SU-DHL-6 (cell line): ENCODE results near the gene DHTKD1.

Experiments
- H2AFZ ChIP-seq: fragments of 200-600 bp; sonication (generic); 2 replicates; pipeline ENCODE4 v1.6.1; 2014; ENCODE audit warnings: low read depth, mild to moderate bottlenecking, moderate library complexity, mixed read lengths, antibody characterized with exemption, low read length; ENCODE audit not compliant: severe bottlenecking
- H3F3A ChIP-seq: fragments of 200-600 bp; shearing (Covaris generic); 2 replicates; pipeline ENCODE4 v1.6.0; 2016; ENCODE audit warnings: antibody characterized with exemption, mild to moderate bottlenecking; ENCODE audit not compliant: insufficient read depth
- H3K27ac ChIP-seq: fragments of 200-600 bp; sonication (generic); 2 replicates; pipeline ENCODE4 v1.5.1; 2016; ENCODE audit warnings: low read depth, mild to moderate bottlenecking, low read length, moderate library complexity, mixed read lengths
- H3K27me3 ChIP-seq: fragments of 200-600 bp; sonication (generic), shearing (Covaris generic); 2 replicates; pipeline ENCODE4 v1.6.0; 2014; ENCODE audit warnings: mild to moderate bottlenecking, low read length
- H3K36me3 ChIP-seq: fragments of 200-600 bp; sonication (generic); 2 replicates; pipeline ENCODE4 v1.6.1; 2014; ENCODE audit warnings: mild to moderate bottlenecking, low read length, mixed read lengths
- H3K4me2 ChIP-seq: fragments of 300-600, 200-600 bp; shearing (Covaris generic), sonication (generic); 2 replicates; pipeline ENCODE4 v1.6.0; 2014; ENCODE audit warnings: low read length, low read depth, mild to moderate bottlenecking; ENCODE audit not compliant: poor library complexity, severe bottlenecking
- H3K4me3 ChIP-seq: fragments of 200-600 bp; sonication (generic); 2 replicates; pipeline ENCODE4 v1.5.1; 2014; ENCODE audit warnings: antibody characterized with exemption, low read length, mild to moderate bottlenecking, mixed read lengths; ENCODE audit not compliant: insufficient read depth, poor library complexity, severe bottlenecking
- H3K79me2 ChIP-seq: fragments of 200-600 bp; sonication (generic); 2 replicates; pipeline ENCODE4 v1.6.1; 2014; ENCODE audit warnings: mild to moderate bottlenecking, low read length, moderate library complexity; ENCODE audit not compliant: insufficient read depth
- H3K9ac ChIP-seq: fragments of 200-600 bp; sonication (generic); 2 replicates; pipeline ENCODE4 v1.7.0; 2014; ENCODE audit warnings: mild to moderate bottlenecking, low read length
- H3K9me2 ChIP-seq: fragments of 200-600 bp; sonication (generic); replicated peaks from 2 replicates; pipeline ENCODE4 v1.6.1; 2014; ENCODE audit warnings: low read length; ENCODE audit not compliant: insufficient read depth
- H3K9me3 ChIP-seq: fragments of 200-600 bp; sonication (generic); 2 replicates; pipeline ENCODE4 v1.6.1; 2014; ENCODE audit warnings: low read length, mixed read lengths; ENCODE audit not compliant: insufficient read depth
- H4K20me1 ChIP-seq: fragments of 200-600 bp; sonication (generic); 2 replicates; pipeline ENCODE4 v1.6.1; 2014; ENCODE audit warnings: low read depth, mild to moderate bottlenecking, antibody characterized with exemption, low read length, moderate library complexity, mixed read lengths
- EZH2phosphoT487 ChIP-seq: fragments of 200-600 bp; sonication (generic), shearing (Covaris generic); conservative IDR thresholded peaks from 2 replicates; pipeline ENCODE4 v1.6.1; 2018; ENCODE audit warnings: mild to moderate bottlenecking, antibody characterized with exemption, low read length, moderate library complexity, mixed read lengths
- TF ChIP-seq, protein P1 (sequence below): fragments of 200-600 bp; sonication (generic); IDR thresholded peaks from one replicate; pipeline ENCODE4 v1.5.1; 2017; ENCODE audit warnings: antibody characterized with exemption, mild to moderate bottlenecking, low read length, moderate library complexity; ENCODE audit not compliant: insufficient read depth, poor library complexity, severe bottlenecking

The DHTKD1 gene

GRCh38 chr10:12150163-12150562, 81.4 kb downstream of the DHTKD1 start:
- Histone ChIP-seq H3K9me2 (no peaks in the 10 kb centered on the region), H3K36me3 (no peaks in the 10 kb centered on the region), H4K20me1 (no peaks in the 10 kb centered on the region), H3K4me2 (no peak overlapping the region), H3K4me3 (no peak overlapping the region), H2AFZ (no peak overlapping the region), H3K9ac (no peak overlapping the region), H3K79me2 (no peaks in the 10 kb centered on the region), H3K9me3 (no peaks in the 10 kb centered on the region), H3K27ac (no peak overlapping the region), H3F3A (no peaks in the 10 kb centered on the region), H3K27me3 (no peaks in the 10 kb centered on the region)
- TF ChIP-seq, protein P1, sequence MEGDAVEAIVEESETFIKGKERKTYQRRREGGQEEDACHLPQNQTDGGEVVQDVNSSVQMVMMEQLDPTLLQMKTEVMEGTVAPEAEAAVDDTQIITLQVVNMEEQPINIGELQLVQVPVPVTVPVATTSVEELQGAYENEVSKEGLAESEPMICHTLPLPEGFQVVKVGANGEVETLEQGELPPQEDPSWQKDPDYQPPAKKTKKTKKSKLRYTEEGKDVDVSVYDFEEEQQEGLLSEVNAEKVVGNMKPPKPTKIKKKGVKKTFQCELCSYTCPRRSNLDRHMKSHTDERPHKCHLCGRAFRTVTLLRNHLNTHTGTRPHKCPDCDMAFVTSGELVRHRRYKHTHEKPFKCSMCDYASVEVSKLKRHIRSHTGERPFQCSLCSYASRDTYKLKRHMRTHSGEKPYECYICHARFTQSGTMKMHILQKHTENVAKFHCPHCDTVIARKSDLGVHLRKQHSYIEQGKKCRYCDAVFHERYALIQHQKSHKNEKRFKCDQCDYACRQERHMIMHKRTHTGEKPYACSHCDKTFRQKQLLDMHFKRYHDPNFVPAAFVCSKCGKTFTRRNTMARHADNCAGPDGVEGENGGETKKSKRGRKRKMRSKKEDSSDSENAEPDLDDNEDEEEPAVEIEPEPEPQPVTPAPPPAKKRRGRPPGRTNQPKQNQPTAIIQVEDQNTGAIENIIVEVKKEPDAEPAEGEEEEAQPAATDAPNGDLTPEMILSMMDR = no peak
- no peak for TF ChIP-seq EZH2phosphoT487

DNA sequence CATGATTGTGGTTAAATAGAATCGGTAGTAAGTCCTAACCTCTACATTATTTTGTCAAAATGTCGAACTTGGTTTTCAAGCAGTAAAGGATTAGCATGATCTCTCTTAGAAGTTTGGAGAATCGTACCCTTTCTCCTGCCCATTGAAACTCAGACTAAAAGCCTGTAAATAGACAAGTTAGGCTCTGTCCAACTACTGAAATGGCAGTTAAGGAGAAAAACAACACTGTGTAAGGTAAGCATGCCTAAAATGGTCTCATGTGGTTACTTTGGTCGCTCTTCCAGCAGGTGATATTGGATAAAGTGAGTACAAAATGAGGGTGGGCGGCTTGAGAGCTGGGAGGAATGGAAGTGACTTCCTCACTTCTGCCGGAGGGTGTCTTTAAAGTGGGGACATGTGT, 85.8 kb downstream of the DHTKD1 start:
- no peaks in the 10 kb centered on the region for H3K36me3 ChIP-seq
- no peak for TF ChIP-seq EZH2phosphoT487
- TF ChIP-seq, protein P1 = no peak

DNA sequence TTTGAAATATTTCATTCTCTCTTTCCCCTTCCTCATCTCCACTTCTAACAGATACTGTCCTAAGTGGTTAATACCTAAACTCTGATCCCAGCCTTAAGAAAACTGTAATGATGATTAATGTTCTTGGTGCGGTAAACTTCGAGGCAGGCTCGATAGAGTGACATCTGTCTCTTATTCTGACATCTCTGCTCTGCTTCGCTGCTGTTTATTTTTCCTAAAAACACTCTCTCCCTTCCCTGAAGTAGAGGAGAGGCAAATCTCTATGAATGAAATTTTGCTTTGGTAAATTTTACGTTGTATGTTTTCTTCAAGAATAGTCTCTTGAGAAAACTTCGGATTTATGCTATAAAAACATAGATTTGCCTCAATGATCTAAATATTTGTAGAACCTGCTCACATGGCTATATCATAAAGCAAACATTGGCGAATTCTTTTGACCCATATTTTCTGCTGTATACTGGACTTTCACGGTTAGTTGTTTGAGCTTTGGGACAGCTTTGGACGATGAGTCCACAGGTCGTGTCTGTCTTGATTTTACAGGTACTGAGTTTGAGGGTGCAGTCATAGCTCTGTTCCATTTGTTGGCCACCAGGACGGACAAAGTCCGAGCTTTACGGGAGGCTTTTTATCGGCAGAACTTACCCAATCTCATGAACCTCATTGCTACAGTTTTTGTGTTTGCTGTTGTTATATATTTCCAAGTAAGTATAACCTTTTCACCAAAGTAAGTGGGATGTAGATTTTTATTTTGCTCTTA, 87.8 kb downstream of the DHTKD1 start:
- no peak overlapping the region for H3K27ac ChIP-seq
- H3K4me3 ChIP-seq = no peak overlapping the region
- H3K79me2 ChIP-seq = no peaks in the 10 kb centered on the region
- no peaks in the 10 kb centered on the region for H4K20me1 ChIP-seq
- no peaks in the 10 kb centered on the region for H3K9me3 ChIP-seq
- H3K27me3 ChIP-seq = no peaks in the 10 kb centered on the region
- H2AFZ ChIP-seq = no peak overlapping the region
- no peaks in the 10 kb centered on the region for H3K9me2 ChIP-seq
- H3K9ac ChIP-seq = no peak overlapping the region
- TF ChIP-seq, protein P1 = no peak
- TF ChIP-seq EZH2phosphoT487 = no peak
- H3K4me2 ChIP-seq = no peak overlapping the region
- H3F3A ChIP-seq = no peaks in the 10 kb centered on the region
- peaks cover 3% of the 10 kb centered on the region; the same call in 1 of the 2 replicates for H3K36me3 ChIP-seq

More for the DNA sequence above, 85.8 kb downstream of the DHTKD1 start:
- H3F3A ChIP-seq = no peaks in the 10 kb centered on the region
- H3K4me2 ChIP-seq = no peak overlapping the region
- H3K27ac ChIP-seq = no peak overlapping the region
- H3K4me3 ChIP-seq = no peak overlapping the region
- no peaks in the 10 kb centered on the region for H4K20me1 ChIP-seq
- no peaks in the 10 kb centered on the region for H3K79me2 ChIP-seq
- no peaks in the 10 kb centered on the region for H3K9me2 ChIP-seq
- no peaks in the 10 kb centered on the region for H3K9me3 ChIP-seq
- H3K27me3 ChIP-seq = no peaks in the 10 kb centered on the region
- no peak overlapping the region for H2AFZ ChIP-seq
- H3K9ac ChIP-seq = no peak overlapping the region
